ENCODE data around the gene EPGN.

Gene EPGN, protein sequence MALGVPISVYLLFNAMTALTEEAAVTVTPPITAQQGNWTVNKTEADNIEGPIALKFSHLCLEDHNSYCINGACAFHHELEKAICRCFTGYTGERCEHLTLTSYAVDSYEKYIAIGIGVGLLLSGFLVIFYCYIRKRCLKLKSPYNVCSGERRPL

DNA sequence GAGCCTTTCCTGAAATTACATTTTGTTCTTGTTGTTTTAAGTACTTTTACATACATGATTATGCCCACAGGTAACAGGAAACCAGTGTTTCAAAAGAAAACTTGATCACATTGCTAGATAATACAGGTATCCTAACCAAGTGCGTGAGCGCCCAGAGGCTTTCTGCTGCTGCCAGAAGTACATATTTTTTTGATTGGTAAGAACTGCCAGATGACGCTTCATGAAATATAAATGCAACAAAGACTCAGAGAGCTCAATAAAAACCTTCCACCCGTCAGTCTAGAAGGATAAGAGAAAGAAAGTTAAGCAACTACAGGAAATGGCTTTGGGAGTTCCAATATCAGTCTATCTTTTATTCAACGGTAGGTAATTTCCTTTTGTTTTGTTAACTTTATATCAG, at the start of gene EPGN:
TSS of gene EPGN (plus strand) at position 256 of the 400 bp plus-strand sequence. CDS start at position 320, 64 bp downstream.
- H3K4me1 ChIP-seq (ENCODE audit: control insufficient read depth in 5 of 5, insufficient read depth in 5 of 5, low read length in 5 of 5), result no peaks in the 10 kb centered on the region
- no peak within 1 kb of the TSS for H3K9ac ChIP-seq (ENCODE audit: low read length in 5 of 5)
- no peaks in the 10 kb centered on the region for H3K27me3 ChIP-seq (ENCODE audit: control insufficient read depth in 5 of 5, insufficient read depth in 4 of 5, low read length in 5 of 5)
- no peaks in the 10 kb centered on the region for H3K36me3 ChIP-seq (ENCODE audit: control insufficient read depth in 5 of 5, insufficient read depth in 5 of 5, low read length in 5 of 5)
- no peak within 1 kb of the TSS for H3K4me3 ChIP-seq (ENCODE audit: low read depth in 1 of 5, low read length in 5 of 5)
- H3K27ac ChIP-seq (ENCODE audit: low read depth, low read length), result no peak within 1 kb of the TSS
- no peaks in the 10 kb centered on the region for H3K9me3 ChIP-seq (ENCODE audit: control insufficient read depth in 5 of 5, low read length in 5 of 5)

DNA sequence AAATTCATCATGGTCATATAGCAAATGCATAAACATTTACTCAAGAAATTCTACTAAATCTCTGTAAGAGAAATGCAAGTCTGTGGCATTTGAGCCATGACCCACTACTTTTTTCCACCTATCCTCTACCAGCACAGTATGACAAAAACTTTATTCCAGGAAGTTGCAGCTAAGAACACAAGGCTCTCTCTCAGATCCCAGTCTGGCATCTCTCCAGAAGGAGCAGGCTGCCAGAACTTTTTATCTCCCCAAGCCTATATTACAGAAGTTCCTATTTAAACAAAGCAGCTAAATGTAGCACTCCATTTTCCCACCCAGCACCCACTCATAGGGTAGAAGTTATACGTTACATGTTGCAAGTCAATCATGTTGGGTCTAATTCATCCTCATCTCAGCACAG, 49.3 kb upstream of the EPGN start:
- no peaks in the 10 kb centered on the region for H3K27me3 ChIP-seq (ENCODE audit: control insufficient read depth in 5 of 5, insufficient read depth in 4 of 5, low read length in 5 of 5)

DNA sequence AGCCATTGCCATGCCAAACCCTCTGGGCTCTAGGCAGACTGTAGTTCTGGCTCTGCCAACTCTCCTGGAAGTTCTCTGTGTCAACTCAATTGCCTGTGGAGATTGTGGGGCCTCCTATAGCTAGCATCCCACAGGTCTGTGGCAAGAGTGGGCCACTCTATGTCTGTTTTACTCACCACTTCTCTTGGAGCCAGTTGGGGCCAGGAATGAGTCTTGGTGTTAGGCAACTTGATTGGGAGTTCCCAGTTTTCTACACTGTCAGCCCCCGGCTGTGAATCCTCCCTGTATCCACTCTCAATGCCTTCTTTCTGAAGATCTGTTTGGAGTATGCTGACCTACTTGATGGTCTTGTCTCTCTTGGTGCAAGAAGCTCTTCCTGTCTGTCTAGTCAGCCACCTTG, 48.2 kb upstream of the EPGN start:
- H3K27me3 ChIP-seq (ENCODE audit: control insufficient read depth in 5 of 5, insufficient read depth in 4 of 5, low read length in 5 of 5), result no peaks in the 10 kb centered on the region
- no peak overlapping the region for H3K27ac ChIP-seq (ENCODE audit: low read depth, low read length)
- no peak overlapping the region for H3K4me3 ChIP-seq (ENCODE audit: low read depth in 1 of 5, low read length in 5 of 5)
- H3K9me3 ChIP-seq (ENCODE audit: control insufficient read depth in 5 of 5, low read length in 5 of 5), result no peaks in the 10 kb centered on the region
- H3K36me3 ChIP-seq (ENCODE audit: control insufficient read depth in 5 of 5, insufficient read depth in 5 of 5, low read length in 5 of 5), result peaks cover 0 to 7% (median 0%) of the 10 kb centered on the region in 5 donors
- no peaks in the 10 kb centered on the region for H3K4me1 ChIP-seq (ENCODE audit: control insufficient read depth in 5 of 5, insufficient read depth in 5 of 5, low read length in 5 of 5)
- no peak overlapping the region for H3K9ac ChIP-seq (ENCODE audit: low read length in 5 of 5)

More for the DNA sequence above, 49.3 kb upstream of the EPGN start:
- peaks cover 0 to under 1% (median 0%) of the 10 kb centered on the region in 5 donors for H3K9me3 ChIP-seq (ENCODE audit: control insufficient read depth in 5 of 5, low read length in 5 of 5)
- H3K4me3 ChIP-seq (ENCODE audit: low read depth in 1 of 5, low read length in 5 of 5), result no peak overlapping the region
- no peak overlapping the region for H3K9ac ChIP-seq (ENCODE audit: low read length in 5 of 5)
- H3K36me3 ChIP-seq (ENCODE audit: control insufficient read depth in 5 of 5, insufficient read depth in 5 of 5, low read length in 5 of 5), result peaks cover 0 to 7% (median 0%) of the 10 kb centered on the region in 5 donors
- no peak overlapping the region for H3K27ac ChIP-seq (ENCODE audit: low read depth, low read length)
- no peaks in the 10 kb centered on the region for H3K4me1 ChIP-seq (ENCODE audit: control insufficient read depth in 5 of 5, insufficient read depth in 5 of 5, low read length in 5 of 5)

DNA sequence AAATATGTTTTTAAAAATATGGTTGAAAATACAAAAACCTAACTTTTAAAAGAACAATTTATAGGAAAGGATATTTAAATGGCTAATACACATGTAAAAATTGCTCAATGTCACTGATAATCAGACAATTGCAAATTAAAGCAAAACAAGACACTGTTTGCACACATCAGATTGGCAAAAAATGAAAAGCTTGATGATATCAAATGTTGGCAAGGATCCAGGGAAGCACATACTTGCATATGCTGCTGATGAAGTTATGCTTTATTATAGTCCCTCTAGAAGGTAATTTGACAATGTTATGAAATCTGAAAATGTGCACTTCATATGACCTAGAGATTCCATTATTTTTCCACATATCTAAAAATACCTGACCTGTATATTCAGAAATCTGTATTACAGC, 45.7 kb upstream of the EPGN start:
- no peaks in the 10 kb centered on the region for H3K9me3 ChIP-seq (ENCODE audit: control insufficient read depth in 5 of 5, low read length in 5 of 5)
- H3K4me3 ChIP-seq (ENCODE audit: low read depth in 1 of 5, low read length in 5 of 5), result no peak overlapping the region
- H3K27me3 ChIP-seq (ENCODE audit: control insufficient read depth in 5 of 5, insufficient read depth in 4 of 5, low read length in 5 of 5), result no peaks in the 10 kb centered on the region
- H3K9ac ChIP-seq (ENCODE audit: low read length in 5 of 5), result no peak overlapping the region
- no peak overlapping the region for H3K27ac ChIP-seq (ENCODE audit: low read depth, low read length)
- H3K36me3 ChIP-seq (ENCODE audit: control insufficient read depth in 5 of 5, insufficient read depth in 5 of 5, low read length in 5 of 5), result peaks cover 0 to 3% (median 0%) of the 10 kb centered on the region in 5 donors
- H3K4me1 ChIP-seq (ENCODE audit: control insufficient read depth in 5 of 5, insufficient read depth in 5 of 5, low read length in 5 of 5), result no peaks in the 10 kb centered on the region

DNA sequence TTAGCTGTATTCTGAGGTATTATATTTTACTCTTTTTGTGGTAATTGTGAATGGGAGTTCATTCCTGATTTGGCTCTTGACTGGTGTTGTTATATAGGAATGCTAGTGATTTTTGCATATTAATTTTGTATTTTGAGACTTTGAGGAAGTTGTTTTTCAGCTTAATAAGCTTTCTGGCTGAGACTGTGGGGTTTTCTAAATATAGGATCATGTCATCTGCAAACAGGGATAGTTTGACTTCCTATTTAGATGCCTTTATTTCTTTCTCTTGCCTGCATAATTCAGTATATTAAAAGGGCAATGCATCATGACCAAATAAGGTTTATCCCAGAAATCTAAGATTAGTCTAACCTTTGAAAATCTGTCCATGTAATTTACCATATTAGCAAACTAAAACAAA, 44.7 kb upstream of the EPGN start:
- no peak overlapping the region for H3K4me3 ChIP-seq (ENCODE audit: low read depth in 1 of 5, low read length in 5 of 5)
- no peak overlapping the region for H3K27ac ChIP-seq (ENCODE audit: low read depth, low read length)
- H3K27me3 ChIP-seq (ENCODE audit: control insufficient read depth in 5 of 5, insufficient read depth in 4 of 5, low read length in 5 of 5), result no peaks in the 10 kb centered on the region
- no peaks in the 10 kb centered on the region for H3K4me1 ChIP-seq (ENCODE audit: control insufficient read depth in 5 of 5, insufficient read depth in 5 of 5, low read length in 5 of 5)
- H3K36me3 ChIP-seq (ENCODE audit: control insufficient read depth in 5 of 5, insufficient read depth in 5 of 5, low read length in 5 of 5), result no peaks in the 10 kb centered on the region
- no peaks in the 10 kb centered on the region for H3K9me3 ChIP-seq (ENCODE audit: control insufficient read depth in 5 of 5, low read length in 5 of 5)
- H3K9ac ChIP-seq (ENCODE audit: low read length in 5 of 5), result no peak overlapping the region

DNA sequence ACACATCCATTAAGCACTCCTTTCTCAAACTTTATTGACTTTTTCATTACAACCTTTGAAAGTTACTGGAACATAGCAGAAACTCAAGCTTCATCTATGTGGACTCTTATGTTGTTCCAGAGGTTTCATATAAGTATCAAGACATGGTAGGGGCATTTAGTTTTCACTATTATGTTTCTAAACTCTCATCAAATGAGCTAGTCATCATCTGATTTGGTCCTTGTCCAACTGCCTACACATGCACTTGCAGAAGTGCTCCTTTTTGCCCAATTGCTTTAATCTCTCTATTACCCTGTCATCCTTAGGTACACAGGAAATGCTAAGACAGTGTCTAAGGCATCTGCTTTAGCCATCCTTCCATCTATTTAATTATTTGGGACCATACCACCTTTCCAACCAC, 42.2 kb upstream of the EPGN start:
- Histone ChIP-seq H3K4me3 (ENCODE audit: low read depth in 1 of 5, low read length in 5 of 5) (no peak overlapping the region), H3K4me1 (ENCODE audit: control insufficient read depth in 5 of 5, insufficient read depth in 5 of 5, low read length in 5 of 5) (no peaks in the 10 kb centered on the region), H3K27ac (ENCODE audit: low read depth, low read length) (no peak overlapping the region), H3K9ac (ENCODE audit: low read length in 5 of 5) (no peak overlapping the region), H3K36me3 (ENCODE audit: control insufficient read depth in 5 of 5, insufficient read depth in 5 of 5, low read length in 5 of 5) (no peaks in the 10 kb centered on the region), H3K27me3 (ENCODE audit: control insufficient read depth in 5 of 5, insufficient read depth in 4 of 5, low read length in 5 of 5) (no peaks in the 10 kb centered on the region), H3K9me3 (ENCODE audit: control insufficient read depth in 5 of 5, low read length in 5 of 5) (no peaks in the 10 kb centered on the region)

DNA sequence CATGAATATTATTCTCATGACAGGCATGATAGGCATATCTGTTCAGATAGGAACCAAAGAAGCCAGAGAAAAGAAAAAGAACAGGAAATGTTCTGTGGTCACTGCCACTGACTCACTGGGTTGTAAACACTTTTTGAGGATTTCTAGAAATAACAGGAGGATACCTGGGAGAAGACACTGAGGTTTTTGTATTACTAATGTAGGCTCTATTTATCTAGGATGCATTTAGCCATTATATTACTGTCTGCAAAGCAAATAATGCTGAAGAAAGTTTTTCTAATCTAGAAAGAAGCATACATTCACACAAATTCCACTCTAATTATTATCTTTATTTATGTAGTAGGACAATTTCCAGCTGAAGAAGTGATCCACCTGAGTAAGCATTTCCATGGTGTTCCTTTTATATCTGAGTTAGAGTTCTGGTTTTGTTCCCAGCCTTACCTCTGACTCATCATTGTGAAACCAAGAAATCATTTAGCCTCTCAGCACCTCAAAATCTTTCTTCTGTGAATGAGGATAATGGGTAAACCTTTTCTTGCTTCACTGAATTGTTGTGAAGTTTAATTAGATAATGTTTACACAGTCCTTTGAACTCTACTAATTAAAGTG, 40.2 kb upstream of the EPGN start:
- Histone ChIP-seq H3K4me3 (ENCODE audit: low read depth in 1 of 5, low read length in 5 of 5) (no peak overlapping the region), H3K9ac (ENCODE audit: low read length in 5 of 5) (no peak overlapping the region), H3K36me3 (ENCODE audit: control insufficient read depth in 5 of 5, insufficient read depth in 5 of 5, low read length in 5 of 5) (no peaks in the 10 kb centered on the region), H3K27me3 (ENCODE audit: control insufficient read depth in 5 of 5, insufficient read depth in 4 of 5, low read length in 5 of 5) (no peaks in the 10 kb centered on the region), H3K27ac (ENCODE audit: low read depth, low read length) (no peak overlapping the region), H3K4me1 (ENCODE audit: control insufficient read depth in 5 of 5, insufficient read depth in 5 of 5, low read length in 5 of 5) (peaks cover 0 to 2% (median 0%) of the 10 kb centered on the region in 5 donors), H3K9me3 (ENCODE audit: control insufficient read depth in 5 of 5, low read length in 5 of 5) (no peaks in the 10 kb centered on the region)

DNA sequence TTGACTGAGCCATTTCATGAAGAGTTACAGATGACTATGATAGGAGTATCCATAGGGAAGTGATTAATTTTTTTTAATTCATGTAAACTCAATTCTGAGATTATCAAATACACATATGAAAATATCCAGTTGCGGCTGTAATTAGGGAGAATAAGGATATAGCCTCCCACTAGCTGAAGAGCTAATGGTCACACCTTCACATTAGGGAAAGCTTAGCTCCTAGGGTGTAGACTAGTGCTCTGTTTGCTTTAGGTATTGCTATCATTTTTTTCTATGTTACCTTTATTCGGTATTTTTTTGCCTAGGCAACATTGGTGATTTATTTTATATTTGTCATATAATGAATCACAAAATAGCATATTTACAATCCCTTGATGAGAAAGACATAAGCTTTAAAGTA, 39.6 kb upstream of the EPGN start:
- Histone ChIP-seq H3K9me3 (ENCODE audit: control insufficient read depth in 5 of 5, low read length in 5 of 5) (no peaks in the 10 kb centered on the region), H3K27ac (ENCODE audit: low read depth, low read length) (no peak overlapping the region), H3K4me3 (ENCODE audit: low read depth in 1 of 5, low read length in 5 of 5) (no peak overlapping the region), H3K36me3 (ENCODE audit: control insufficient read depth in 5 of 5, insufficient read depth in 5 of 5, low read length in 5 of 5) (no peaks in the 10 kb centered on the region), H3K4me1 (ENCODE audit: control insufficient read depth in 5 of 5, insufficient read depth in 5 of 5, low read length in 5 of 5) (peaks cover 0 to 2% (median 0%) of the 10 kb centered on the region in 5 donors), H3K9ac (ENCODE audit: low read length in 5 of 5) (no peak overlapping the region), H3K27me3 (ENCODE audit: control insufficient read depth in 5 of 5, insufficient read depth in 4 of 5, low read length in 5 of 5) (no peaks in the 10 kb centered on the region)

DNA sequence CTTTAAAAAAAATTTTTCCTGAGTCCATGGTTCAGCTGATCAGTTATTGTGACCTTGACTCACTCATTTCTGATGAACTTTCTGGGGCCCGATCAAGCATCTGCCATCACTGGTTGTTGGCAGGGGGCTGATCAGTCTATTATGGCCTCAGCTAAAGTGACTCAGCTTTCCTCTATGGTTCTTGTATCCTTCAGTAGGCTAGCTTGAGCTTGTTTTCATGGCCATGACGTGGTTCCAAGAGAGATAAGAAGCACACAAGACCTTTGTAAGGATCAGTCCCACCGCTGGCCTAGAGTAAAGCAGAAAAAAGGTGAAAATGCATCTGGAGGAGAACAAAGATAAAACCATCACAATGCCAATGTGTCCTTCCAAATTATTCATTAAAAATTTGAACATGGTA, 29.8 kb upstream of the EPGN start:
- H3K4me1 ChIP-seq (ENCODE audit: control insufficient read depth in 5 of 5, insufficient read depth in 5 of 5, low read length in 5 of 5), result no peaks in the 10 kb centered on the region
- H3K36me3 ChIP-seq (ENCODE audit: control insufficient read depth in 5 of 5, insufficient read depth in 5 of 5, low read length in 5 of 5), result no peaks in the 10 kb centered on the region
- no peaks in the 10 kb centered on the region for H3K9me3 ChIP-seq (ENCODE audit: control insufficient read depth in 5 of 5, low read length in 5 of 5)
- H3K4me3 ChIP-seq (ENCODE audit: low read depth in 1 of 5, low read length in 5 of 5), result no peak overlapping the region
- H3K27ac ChIP-seq (ENCODE audit: low read depth, low read length), result no peak overlapping the region
- no peaks in the 10 kb centered on the region for H3K27me3 ChIP-seq (ENCODE audit: control insufficient read depth in 5 of 5, insufficient read depth in 4 of 5, low read length in 5 of 5)
- H3K9ac ChIP-seq (ENCODE audit: low read length in 5 of 5), result no peak overlapping the region

DNA sequence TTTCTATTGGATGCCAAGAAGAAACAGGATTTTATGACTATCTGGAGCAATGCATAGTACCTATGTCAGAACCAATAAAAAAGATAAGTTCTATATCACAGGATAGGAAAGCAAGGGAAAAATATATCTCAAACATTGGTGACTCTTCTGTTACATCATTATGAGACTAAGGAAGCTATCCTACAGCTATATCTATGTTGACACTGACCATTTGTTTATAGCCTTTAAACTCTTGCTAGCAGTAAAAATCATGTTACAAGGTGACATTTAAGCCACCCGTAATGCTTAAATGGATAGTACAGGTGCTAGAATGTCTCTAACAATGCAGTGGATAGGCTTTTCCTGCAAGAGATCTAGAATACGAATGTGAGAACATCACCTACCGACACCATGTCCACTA, 28.6 kb upstream of the EPGN start:
- H3K4me3 ChIP-seq (ENCODE audit: low read depth in 1 of 5, low read length in 5 of 5), result no peak overlapping the region
- H3K27ac ChIP-seq (ENCODE audit: low read depth, low read length), result no peak overlapping the region
- no peaks in the 10 kb centered on the region for H3K27me3 ChIP-seq (ENCODE audit: control insufficient read depth in 5 of 5, insufficient read depth in 4 of 5, low read length in 5 of 5)
- no peaks in the 10 kb centered on the region for H3K9me3 ChIP-seq (ENCODE audit: control insufficient read depth in 5 of 5, low read length in 5 of 5)
- no peaks in the 10 kb centered on the region for H3K4me1 ChIP-seq (ENCODE audit: control insufficient read depth in 5 of 5, insufficient read depth in 5 of 5, low read length in 5 of 5)
- H3K36me3 ChIP-seq (ENCODE audit: control insufficient read depth in 5 of 5, insufficient read depth in 5 of 5, low read length in 5 of 5), result no peaks in the 10 kb centered on the region
- H3K9ac ChIP-seq (ENCODE audit: low read length in 5 of 5), result no peak overlapping the region

Data from subcutaneous abdominal adipose tissue (tissue), 5 donors.